Mucosa of stomach (tissue), 1 donor: ENCODE data around the gene SETDB1.

ENCODE experiments used
- H3K27me3 ChIP-seq: one replicate; pipeline ENCODE4 v1.7.0; 2013; ENCODE audit warnings: mild to moderate bottlenecking, low read length; ENCODE audit not compliant: control insufficient read depth, insufficient read depth
- H3K36me3 ChIP-seq: one replicate; pipeline ENCODE4 v1.7.0; 2013; ENCODE audit warnings: low read length; ENCODE audit not compliant: control insufficient read depth, insufficient read depth
- H3K4me1 ChIP-seq: one replicate; pipeline ENCODE4 v1.7.0; 2013; ENCODE audit warnings: mild to moderate bottlenecking, low read length; ENCODE audit not compliant: control insufficient read depth, insufficient read depth
- H3K4me3 ChIP-seq: one replicate; pipeline ENCODE4 v1.7.0; 2013; ENCODE audit warnings: low read length
- H3K9ac ChIP-seq: one replicate; pipeline ENCODE4 v1.7.0; 2013; ENCODE audit warnings: mild to moderate bottlenecking, low read length, moderate library complexity
- H3K9me3 ChIP-seq: one replicate; pipeline ENCODE4 v1.7.0; 2013; ENCODE audit warnings: mild to moderate bottlenecking, low read length, moderate library complexity; ENCODE audit not compliant: control insufficient read depth
- donor health status: Pancreatic carcinoma.

SETDB1 gene

DNA sequence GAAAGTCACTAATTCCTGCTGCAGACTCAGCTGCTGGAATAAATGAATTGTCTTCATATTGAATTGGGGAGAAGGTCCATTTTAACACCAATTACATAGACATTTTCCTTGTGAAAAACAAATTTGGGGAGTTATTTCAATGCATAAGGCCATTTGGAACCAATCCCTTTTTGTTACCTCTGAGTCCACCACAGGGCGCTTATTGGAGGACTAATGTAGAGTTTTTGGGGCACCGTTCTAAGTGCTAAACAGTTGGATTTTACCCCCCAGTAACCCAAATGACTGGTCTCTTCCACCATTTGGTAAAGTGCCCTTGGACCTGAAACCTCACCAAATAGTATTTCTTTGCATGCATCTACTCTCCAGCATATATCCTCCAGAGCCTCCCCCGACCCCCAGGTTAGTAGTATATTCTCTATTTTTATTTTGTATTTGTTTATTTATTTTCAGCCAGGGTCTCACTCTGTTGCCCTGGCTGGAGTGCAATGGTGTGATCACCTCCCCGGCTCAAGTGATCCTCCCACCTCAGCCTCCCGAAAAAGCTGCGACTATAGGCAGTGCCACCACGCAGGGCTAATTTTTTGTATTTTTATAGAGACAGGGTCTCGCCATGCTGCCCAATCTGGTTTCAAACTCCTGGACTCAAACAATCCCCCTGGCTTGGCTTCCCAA is 83.6 kb downstream of the SETDB1 start:
- peaks cover 33% of the 10 kb centered on the region for H3K4me1 ChIP-seq
- no peaks in the 10 kb centered on the region for H3K27me3 ChIP-seq

DNA sequence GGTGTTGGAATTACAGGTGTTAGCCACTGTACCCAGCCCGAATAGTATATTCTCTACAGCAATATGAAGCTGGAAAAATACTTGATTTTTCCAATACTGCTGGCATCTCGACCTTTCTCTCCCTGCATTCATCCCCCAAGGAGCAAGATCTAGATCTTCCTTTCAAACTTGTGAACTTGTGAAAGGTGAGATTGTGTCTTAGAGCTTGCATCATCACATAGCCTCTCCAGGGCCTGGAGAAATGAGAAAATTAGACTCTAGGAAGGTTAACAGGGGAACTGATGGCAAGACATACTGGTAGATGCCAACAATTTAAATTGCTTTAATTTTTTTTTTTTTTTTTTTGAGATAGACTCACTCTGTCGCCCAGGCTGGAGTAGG is 84.2 kb downstream of the SETDB1 start:
- H3K9ac ChIP-seq, result no peak overlapping the region
- H3K4me1 ChIP-seq, result peaks cover 33% of the 10 kb centered on the region

More for the DNA sequence above, 83.6 kb downstream of the SETDB1 start:
- H3K9ac ChIP-seq, result no peak overlapping the region
- no peaks in the 10 kb centered on the region for H3K36me3 ChIP-seq
- no peaks in the 10 kb centered on the region for H3K9me3 ChIP-seq
- no peak overlapping the region for H3K4me3 ChIP-seq

GRCh38 chr1:151011154-151011850 is 85.1 kb downstream of the SETDB1 start:
- Histone ChIP-seq H3K36me3 (no peaks in the 10 kb centered on the region), H3K27me3 (no peaks in the 10 kb centered on the region), H3K4me1 (peaks cover 33% of the 10 kb centered on the region), H3K4me3 (no peak overlapping the region), H3K9ac (no peak overlapping the region), H3K9me3 (no peaks in the 10 kb centered on the region)

More for the DNA sequence above, 84.2 kb downstream of the SETDB1 start:
- Histone ChIP-seq H3K9me3 (no peaks in the 10 kb centered on the region), H3K36me3 (no peaks in the 10 kb centered on the region), H3K27me3 (no peaks in the 10 kb centered on the region), H3K4me3 (no peak overlapping the region)

DNA sequence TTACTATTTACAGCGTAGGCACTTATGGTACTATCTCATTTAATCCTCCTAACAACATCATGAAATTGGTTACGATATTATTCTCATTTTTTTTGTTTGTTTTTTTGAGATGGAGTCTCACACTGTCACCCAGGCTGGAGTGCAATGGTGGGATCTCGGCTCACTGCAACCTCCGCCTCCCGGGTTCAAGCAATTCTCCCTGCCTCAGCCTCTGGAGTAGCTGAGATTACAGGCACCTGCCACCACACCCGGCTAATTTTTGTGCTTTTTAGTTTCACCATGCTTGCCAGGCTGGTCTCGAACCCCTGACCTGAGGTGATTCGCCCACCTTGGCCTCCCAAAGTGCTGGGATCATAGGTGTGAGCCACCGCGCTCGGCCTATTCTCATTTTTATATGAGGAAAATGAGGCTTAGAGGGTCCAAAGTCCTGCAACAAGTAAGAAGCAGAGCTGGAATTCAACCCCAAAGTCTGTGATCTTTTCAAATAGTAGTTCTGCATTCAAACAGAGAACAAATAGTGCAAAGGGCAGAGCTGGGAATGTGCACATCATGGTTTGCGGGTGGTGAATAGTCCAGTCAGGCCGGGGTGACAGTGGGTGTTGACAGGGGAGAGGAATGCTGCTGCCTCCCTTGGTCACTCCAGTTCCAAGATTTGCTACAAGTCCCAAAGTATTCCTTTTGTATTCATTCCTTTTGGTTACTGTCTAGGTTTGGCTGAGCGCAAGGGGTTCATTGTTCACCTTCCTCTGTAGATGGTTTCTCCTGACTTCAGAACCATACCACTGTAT is 86.7 kb downstream of the SETDB1 start:
- Histone ChIP-seq H3K9ac (peak overlapping the region; percentile 9), H3K27me3 (no peaks in the 10 kb centered on the region), H3K36me3 (no peaks in the 10 kb centered on the region), H3K4me1 (peaks cover 22% of the 10 kb centered on the region), H3K4me3 (no peak overlapping the region), H3K9me3 (no peaks in the 10 kb centered on the region)

GRCh38 chr1:151013518-151013917 is 87.4 kb downstream of the SETDB1 start:
- H3K4me1 ChIP-seq, result peaks cover 20% of the 10 kb centered on the region
- no peaks in the 10 kb centered on the region for H3K36me3 ChIP-seq
- no peak overlapping the region for H3K4me3 ChIP-seq
- H3K27me3 ChIP-seq, result no peaks in the 10 kb centered on the region
- H3K9ac ChIP-seq, result peak overlapping the region; percentile 9
- no peaks in the 10 kb centered on the region for H3K9me3 ChIP-seq
